GM12872 (cell line): ENCODE measurements around the gene DYNLT2.

Source experiments
- TF ChIP-seq, protein P1 (sequence below): IDR thresholded peaks from 3 replicates; pipeline ENCODE4 v1.5.1; 2011; ENCODE audit warnings: low read depth, mild to moderate bottlenecking, low read length, moderate library complexity; ENCODE audit not compliant: insufficient read depth

DYNLT2 gene, protein sequence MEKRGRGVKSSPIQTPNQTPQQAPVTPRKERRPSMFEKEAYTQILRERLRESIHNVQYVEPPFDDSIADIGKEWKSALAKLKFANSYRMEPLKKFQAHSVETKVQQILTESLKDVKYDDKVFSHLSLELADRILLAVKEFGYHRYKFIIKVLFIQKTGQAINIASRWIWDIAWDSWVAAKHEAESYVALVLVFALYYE

GRCh38 chr6:169751242-169752073, at the start of gene DYNLT2, which contains the start of gene ERMARD:
DYNLT2 (minus strand) TSS chr6:169751572; CDS start chr6:169751458, 114 bp downstream.
ERMARD (plus strand) TSS chr6:169751622; CDS start chr6:169751658, 36 bp downstream.
- TF ChIP-seq, protein P1, sequence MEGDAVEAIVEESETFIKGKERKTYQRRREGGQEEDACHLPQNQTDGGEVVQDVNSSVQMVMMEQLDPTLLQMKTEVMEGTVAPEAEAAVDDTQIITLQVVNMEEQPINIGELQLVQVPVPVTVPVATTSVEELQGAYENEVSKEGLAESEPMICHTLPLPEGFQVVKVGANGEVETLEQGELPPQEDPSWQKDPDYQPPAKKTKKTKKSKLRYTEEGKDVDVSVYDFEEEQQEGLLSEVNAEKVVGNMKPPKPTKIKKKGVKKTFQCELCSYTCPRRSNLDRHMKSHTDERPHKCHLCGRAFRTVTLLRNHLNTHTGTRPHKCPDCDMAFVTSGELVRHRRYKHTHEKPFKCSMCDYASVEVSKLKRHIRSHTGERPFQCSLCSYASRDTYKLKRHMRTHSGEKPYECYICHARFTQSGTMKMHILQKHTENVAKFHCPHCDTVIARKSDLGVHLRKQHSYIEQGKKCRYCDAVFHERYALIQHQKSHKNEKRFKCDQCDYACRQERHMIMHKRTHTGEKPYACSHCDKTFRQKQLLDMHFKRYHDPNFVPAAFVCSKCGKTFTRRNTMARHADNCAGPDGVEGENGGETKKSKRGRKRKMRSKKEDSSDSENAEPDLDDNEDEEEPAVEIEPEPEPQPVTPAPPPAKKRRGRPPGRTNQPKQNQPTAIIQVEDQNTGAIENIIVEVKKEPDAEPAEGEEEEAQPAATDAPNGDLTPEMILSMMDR: no peak

DNA sequence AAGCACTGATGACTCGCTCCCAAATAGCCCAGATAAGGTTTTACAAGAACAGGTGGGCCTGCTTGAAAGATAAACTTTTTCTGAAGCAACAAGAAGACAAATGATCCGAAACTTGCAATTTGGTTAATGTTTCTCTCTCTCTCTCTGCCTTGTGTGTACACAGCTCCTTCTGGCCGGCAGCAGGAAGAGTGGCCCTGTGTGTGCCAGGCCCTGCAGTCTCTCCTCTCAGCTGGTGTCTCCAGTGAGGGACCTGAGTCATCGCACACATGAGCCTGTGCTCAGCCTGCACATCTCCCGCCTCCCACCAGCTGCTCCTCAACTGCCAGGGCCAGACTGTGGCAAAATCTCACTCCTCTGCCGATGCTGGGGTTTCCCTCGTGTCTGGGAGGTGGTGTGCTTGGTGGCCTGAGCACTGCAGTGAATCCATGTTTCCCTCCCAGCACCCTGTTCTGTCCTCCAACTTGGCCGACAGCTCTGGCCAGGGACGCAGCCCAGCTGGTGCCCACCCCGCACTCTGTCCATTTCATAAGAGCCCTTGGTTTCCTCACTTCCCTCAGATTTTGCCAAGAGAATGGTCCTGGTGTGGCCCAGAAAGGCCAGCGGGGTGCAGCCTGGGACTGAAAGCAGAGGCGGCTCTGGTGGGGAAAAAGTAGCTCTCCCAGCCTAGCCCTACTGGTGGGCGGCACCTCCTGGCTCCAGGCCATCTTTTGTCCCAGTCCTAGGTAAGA, 49.5 kb upstream of the DYNLT2 start:
- TF ChIP-seq, protein P1: no peak

DNA sequence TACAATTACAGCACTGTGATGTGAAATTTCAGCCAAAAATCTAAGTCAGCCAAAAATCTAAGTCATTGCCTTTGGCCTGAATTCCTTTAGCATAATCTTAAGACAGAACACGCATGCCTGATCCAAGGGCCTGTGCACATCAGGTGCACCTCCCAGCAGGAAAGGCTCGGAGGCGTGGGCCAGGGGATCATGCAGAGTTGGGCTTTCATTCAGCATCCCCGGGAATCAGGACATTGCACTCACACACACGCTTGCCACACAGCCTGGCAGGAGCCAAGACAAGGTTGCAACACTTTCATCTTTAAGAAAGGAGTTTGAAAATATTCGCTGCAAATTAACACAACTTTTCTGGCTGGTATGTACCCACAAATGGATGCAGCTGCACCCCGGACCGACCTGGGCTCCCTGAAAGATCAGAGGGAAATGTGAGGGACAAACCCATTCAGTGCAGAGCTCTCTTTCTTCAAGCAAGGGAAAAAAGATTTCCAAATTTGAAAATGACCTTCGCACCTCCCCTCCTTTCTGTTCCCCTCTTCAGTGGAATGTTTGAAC, 48.8 kb upstream of the DYNLT2 start:
- TF ChIP-seq, protein P1: no peak

DNA sequence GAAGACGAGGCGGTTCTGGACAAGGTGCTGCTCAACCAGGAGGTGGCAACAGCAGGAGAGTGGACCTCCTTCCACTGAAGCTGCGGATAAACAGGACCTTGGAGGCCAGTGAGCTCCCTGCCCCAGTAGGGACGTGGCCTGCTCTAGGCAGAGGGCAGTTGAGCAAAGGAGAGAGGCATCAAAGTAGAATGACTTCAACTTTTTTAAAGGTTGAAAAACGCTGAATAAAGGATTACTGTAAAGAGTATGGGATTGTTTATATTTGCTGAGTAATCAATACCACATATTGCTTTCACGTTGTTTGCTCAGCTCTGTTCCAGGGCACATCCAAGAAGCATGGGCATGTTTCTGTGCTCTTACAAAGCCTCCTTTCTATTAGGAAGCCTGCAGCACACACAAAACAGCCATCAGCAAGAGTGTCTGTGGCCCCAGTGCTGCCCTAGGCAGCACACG, 48.1 kb upstream of the DYNLT2 start:
- TF ChIP-seq, protein P1: no peak

- TF ChIP-seq, protein P1: no peak
These were observed 47.5 kb upstream of the DYNLT2 start for GRCh38 chr6:169798764-169799473.

GRCh38 chr6:169795196-169795595, 43.8 kb upstream of the DYNLT2 start:
- TF ChIP-seq, protein P1: no peak
